Embryonic facial prominence (tissue), 1 donor: ENCODE measurements around the gene TGFBI.

Experiments
- DNase-seq: peaks from one replicate; pipeline ENCODE4 v3.0.0-alpha.2; 2016; ENCODE audit errors: extremely low spot score

Gene TGFBI

GRCh38 chr5:136001466-136001981, 27.3 kb upstream of the TGFBI start:
- peak; percentile 72 for DNase-seq

DNA sequence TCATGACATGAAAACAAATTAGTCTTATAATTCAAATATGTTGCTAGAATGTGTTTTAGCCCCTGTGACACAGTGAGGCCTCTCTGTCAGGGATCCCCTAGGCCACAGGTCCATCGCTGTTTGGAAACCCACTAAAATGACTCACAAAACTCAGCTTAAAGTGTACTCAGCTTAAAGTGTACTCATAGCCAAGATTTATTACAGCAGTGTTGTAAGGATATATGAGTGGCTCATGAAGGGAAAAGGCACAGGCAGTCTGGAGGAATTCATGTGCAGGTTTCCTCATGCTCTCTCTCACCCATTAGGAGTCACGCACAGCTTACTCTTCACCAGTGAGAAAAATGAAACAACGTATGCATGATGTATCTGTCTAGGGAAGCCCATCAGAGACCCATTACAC, 24.4 kb upstream of the TGFBI start:
- no peak for DNase-seq

GRCh38 chr5:136005476-136005875, 23.3 kb upstream of the TGFBI start:
- no peak for DNase-seq

GRCh38 chr5:136006164-136006563, 22.6 kb upstream of the TGFBI start:
- DNase-seq, result no peak

DNA sequence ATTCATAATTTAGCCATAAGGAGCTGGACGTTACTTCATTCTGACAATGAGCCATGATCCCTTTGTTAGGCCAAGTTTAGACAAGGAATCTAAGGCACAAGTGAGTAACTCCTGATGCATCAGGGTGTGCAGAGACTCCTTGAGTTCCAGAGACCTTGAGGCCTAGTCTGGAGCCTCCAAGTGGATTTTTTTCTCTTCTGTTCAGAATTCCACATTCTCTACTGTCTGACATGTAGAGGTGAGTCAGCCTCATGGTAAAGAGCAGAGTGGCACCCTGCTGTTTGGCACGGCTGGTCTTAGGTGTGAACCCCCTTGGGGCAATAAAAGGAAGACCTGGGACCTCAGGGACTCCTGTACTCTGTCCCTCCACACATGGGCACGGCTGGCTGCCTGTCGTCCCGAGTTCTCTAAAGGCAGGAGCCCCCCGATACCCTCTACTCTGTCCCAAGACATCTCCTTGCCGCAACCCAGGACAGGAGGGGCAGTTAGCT, 22.0 kb upstream of the TGFBI start:
- DNase-seq, result no peak

GRCh38 chr5:136007271-136007670, 21.5 kb upstream of the TGFBI start:
- no peak for DNase-seq

DNA sequence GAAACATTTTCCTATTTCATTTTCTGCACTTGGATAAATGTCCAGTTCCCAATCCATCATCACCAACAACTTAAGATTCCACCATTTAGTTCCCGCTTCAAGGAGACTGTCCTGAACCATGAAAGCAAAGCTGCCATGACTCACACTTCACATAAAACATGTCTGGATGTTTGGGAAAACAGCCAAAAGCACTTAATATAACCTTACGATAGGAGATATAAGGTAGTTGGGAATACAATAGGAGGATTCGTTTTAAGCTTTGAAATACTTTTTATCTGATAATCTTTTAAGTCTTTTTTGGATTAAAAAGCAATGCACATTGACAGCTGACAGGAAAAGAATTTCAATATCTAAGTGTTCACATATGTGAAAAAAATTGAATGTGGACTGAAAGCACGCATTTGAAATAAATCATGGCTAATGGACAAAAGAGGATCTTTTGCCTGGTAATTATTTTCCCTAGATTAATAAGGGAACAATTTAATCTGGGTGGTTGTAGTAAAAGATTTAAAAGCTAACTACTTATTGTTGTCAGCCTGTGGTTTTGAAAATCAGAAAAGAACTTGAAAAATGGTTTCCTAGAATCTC, 17.3 kb upstream of the TGFBI start:
- DNase-seq, result no peak

DNA sequence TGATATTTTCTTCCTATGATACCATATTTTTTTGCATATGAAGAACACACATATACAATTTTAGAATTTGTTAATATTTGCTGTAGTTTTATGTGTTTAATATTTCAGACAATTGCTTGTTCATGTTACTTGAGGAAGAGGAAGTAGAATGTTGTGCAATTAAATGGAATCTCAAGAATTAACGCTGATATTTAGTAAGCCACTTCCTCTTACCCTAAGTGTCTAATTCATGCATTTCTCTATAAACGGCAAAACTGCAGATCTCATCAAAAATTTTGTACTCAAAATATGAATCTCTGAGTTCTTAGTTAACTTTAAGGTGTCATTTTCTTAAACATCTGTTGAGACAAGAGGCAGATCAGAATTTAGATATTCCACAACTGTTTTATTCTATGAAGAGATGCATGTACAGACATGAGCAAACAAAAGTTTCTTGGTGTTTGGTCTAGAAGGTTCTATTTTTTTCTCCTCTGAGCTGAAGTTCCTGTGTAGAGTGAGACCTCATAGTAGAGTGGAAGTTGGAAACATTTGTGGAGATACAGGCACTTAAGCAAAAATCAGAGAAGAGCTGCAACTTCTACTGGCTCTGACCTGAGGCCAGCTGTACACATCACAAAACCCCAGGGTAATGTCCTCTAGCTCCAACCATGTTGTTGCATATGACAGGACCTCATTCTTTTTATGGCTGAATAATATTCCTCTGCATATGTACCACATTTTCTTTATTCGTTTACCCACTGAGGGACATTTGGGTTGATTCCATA, 16.6 kb upstream of the TGFBI start:
- DNase-seq, result no peak

DNA sequence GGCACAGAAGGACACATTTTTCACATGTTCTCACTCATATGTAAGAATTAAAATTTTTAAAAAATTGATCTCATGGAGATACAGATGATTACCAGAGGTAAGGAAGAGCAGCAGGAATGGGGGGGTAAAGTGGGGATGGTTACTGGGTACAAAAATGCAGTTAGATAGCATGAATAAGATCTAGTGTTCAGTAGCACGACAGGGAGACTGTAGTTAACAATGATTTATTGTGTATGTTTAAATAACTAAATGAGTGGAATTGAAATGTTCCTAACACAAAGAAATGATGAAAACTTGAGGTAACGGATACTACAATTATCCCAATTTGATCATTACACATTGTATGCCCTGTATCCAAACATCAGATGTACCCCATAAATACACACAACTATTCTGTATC, 15.2 kb upstream of the TGFBI start:
- no peak for DNase-seq

GRCh38 chr5:136014049-136015002, 14.5 kb upstream of the TGFBI start:
- DNase-seq, result no peak

- no peak for DNase-seq
Measured at GRCh38 chr5:136015003-136015375, 13.8 kb upstream of the TGFBI start.

GRCh38 chr5:136015966-136016650, 12.7 kb upstream of the TGFBI start:
- no peak for DNase-seq

DNA sequence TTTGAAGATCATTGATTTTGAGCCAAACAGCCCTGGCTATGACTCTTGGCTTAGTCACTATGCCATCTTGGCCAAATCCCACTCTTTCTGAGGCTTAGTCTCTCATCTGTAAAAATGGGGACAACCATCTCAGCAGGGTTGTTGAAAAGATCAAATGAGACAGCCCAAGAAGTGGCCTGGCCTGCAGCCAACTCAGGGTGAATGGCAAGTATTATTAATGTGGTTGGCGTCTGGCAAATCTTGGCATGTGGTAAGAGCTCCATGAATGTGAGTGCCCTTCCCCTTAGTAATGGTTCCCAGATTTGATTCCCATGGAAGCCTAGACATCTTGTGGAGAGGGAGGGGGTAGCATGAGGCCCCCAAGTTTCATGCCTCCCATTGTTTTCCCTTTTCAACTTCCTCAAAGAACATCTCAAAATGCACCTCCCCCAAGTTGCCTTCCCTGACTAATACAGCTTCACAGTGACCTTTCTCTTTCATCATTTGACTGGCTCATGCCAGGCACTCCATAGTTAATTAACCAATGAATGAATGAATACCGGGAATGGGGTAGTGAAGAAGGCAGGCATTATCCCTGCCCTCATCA, 11.8 kb upstream of the TGFBI start:
- no peak for DNase-seq

GRCh38 chr5:136018814-136019783, 9.7 kb upstream of the TGFBI start:
- peak; percentile 70 for DNase-seq

GRCh38 chr5:136020001-136020382, 8.8 kb upstream of the TGFBI start:
- no peak for DNase-seq

GRCh38 chr5:136020383-136021015, 8.3 kb upstream of the TGFBI start:
- DNase-seq, result peak; percentile 73

DNA sequence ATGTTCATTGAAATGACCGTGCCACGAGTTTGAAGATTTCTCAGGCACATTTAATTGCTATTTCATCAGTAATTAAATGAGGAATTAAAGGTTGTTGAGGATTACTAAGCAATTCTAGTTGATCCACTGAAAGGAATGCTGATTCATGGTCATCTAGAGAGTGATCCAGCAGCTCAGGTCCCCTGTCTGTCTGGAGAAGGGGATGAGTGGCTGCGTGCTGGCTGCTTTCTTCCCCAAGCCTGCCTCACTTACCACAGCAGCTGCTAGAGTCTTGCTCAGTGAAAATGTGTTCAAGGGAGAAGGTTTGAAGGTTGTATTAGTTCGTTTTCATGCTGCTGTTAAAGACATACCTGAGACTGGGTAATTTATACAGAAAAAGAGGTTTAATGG, 7.8 kb upstream of the TGFBI start:
- no peak for DNase-seq

DNA sequence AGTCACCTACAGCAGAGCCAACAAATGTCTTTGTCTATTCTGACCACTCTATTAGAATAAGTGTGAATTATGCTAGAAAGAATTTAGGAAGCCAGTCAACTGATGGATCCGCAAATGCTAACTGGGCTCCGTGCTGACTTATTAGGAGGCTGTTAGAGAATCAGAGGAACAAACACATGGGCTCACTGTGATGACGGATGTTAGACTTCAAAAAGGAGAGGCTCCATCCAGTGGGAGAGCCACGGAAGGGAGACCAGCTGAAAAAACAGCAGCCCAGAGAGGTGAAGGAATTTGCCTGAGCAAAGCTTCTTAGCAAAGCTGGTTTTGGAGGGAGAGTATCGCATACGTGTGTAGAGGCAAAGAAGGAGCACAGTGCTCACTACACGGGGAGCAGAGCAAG, 5.8 kb upstream of the TGFBI start:
- no peak for DNase-seq

DNA sequence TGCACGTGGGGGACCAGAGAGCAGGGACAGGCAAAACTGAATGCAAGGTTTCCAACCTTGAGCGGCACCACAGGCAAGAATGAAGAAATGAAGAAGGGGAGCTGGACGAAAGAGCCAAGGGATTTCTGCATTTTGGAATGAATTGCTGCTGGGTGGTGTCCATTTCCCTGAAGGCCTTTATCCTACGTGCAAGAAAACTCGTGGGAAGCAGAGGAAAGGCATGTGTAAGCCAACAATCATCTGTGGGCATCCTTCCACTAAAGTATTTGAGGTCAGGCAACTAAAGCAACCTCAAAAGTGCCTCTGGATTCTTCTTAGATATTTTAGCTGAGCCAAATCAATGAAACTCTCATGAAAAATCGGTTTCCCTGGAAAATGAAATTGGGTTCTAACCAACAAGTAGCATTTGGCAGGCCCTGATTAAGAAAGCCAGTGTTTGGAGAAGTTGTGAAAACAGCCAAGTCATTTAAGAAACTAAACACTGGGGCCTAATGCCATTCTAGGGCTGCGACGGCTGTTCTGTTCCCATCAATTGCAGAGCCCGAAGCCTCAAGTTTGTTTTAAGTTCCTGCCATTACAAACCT, 4.7 kb upstream of the TGFBI start:
- no peak for DNase-seq
